B cell (primary cell): Measurements from ENCODE around the gene DUSP9. TPM values are rescaled to one million over a fixed set of nuclear protein-coding genes. Genes with fewer than 3 reads are reported as not detected.

ENCODE experiments used
- ATAC-seq: fragments of 200-7000 bp; cut with Tn5 transposase; one replicate; pipeline ENCODE4 v1.10.0; 2021; ENCODE audit warnings: low read depth, mild to moderate bottlenecking, moderate number of reproducible peaks, moderate library complexity
- CTCF ChIA-PET: fragments of 350-600 bp; sonication (Branson Sonifier 250); formaldehyde crosslinking; loops from one replicate; lab custom pipeline; 2021; ENCODE audit warnings: antibody characterized with exemption, inconsistent platforms; lab: Charles Lee
- POLR2A ChIA-PET: fragments of 350-600 bp; sonication (Branson Sonifier 250); formaldehyde crosslinking; loops from one replicate; lab custom pipeline; 2021; ENCODE audit warnings: antibody characterized with exemption; lab: Charles Lee
- DNase-seq: peaks from one replicate; pipeline ENCODE4 v3.0.0; 2013
- H2AFZ ChIP-seq: 2 replicates; pipeline ENCODE4 v1.6.1; 2012; ENCODE audit warnings: mild to moderate bottlenecking, low read depth, low read length; ENCODE audit not compliant: insufficient read depth, poor library complexity, severe bottlenecking
- H3K27ac ChIP-seq, 2 donors: 1 replicate in 1 of 2; 2 replicates in 1 of 2; pipeline ENCODE4 v1.5.1; 2012 to 2013; ENCODE audit warnings: low read length in 2 of 2, mild to moderate bottlenecking in 2 of 2, moderate library complexity in 1 of 2
- H3K27me3 ChIP-seq, 4 experiments: fragments of 200-600 bp in 1 of 4; sonication (generic) in 1 of 4; replicated peaks in 1 of 4; 1 replicate in 2 of 4; 2 replicates in 2 of 4; pipeline versions ENCODE4 v1.6.1 to v1.7.0; 2013 to 2016; ENCODE audit warnings: low read length in 3 of 4, mild to moderate bottlenecking in 2 of 4, mixed read lengths in 1 of 4, moderate library complexity in 1 of 4; ENCODE audit not compliant: insufficient read depth in 4 of 4, control insufficient read depth in 3 of 4; ENCODE audit errors: control extremely low read depth in 1 of 4
- H3K36me3 ChIP-seq, 2 experiments: replicated peaks in 1 of 2; 1 replicate in 1 of 2; 2 replicates in 1 of 2; pipeline versions ENCODE4 v1.6.1 to v1.7.1; 2013; ENCODE audit warnings: low read length in 1 of 2; ENCODE audit not compliant: insufficient read depth in 2 of 2, control insufficient read depth in 1 of 2; ENCODE audit errors: control extremely low read depth in 1 of 2, extremely low read depth in 1 of 2
- H3K4me1 ChIP-seq, 2 donors: fragments of 200-600 bp in 1 of 2; sonication (generic) in 1 of 2; 1 replicate in 1 of 2; 2 replicates in 1 of 2; pipeline versions ENCODE4 v1.5.1 to v1.6.1; 2013 to 2017; ENCODE audit warnings: low read length in 2 of 2; ENCODE audit not compliant: control insufficient read depth in 2 of 2, insufficient read depth in 2 of 2
- H3K4me2 ChIP-seq: replicated peaks from 2 replicates; pipeline ENCODE3; 2012; ENCODE audit warnings: mild to moderate bottlenecking, low read depth, low read length; ENCODE audit not compliant: poor library complexity, severe bottlenecking
- H3K4me3 ChIP-seq, 5 experiments: fragments of 200-600 bp in 1 of 5; sonication (generic) in 1 of 5; 1 replicate in 3 of 5; 2 replicates in 2 of 5; pipeline versions ENCODE4 v1.5.1 to v1.7.0; 2011 to 2016; ENCODE audit warnings: low read length in 4 of 5, mild to moderate bottlenecking in 4 of 5, low read depth in 2 of 5, control low read depth in 1 of 5, moderate library complexity in 1 of 5; ENCODE audit not compliant: insufficient read depth in 1 of 5; ENCODE audit errors: control extremely low read depth in 1 of 5, extremely low read depth in 1 of 5
- H3K79me2 ChIP-seq: fragments of 200-600 bp; sonication (generic); one replicate; pipeline ENCODE4 v1.6.0; 2016; ENCODE audit warnings: low read length; ENCODE audit not compliant: control insufficient read depth, insufficient read depth
- H3K9ac ChIP-seq: fragments of 200-600 bp; sonication (generic); 2 replicates; pipeline ENCODE4 v1.6.1; 2017; ENCODE audit warnings: mild to moderate bottlenecking, low read length, moderate library complexity
- H3K9me3 ChIP-seq, 3 donors: one replicate each; pipeline versions ENCODE4 v1.6.1 to v1.7.1; 2013; ENCODE audit warnings: low read length in 2 of 3; ENCODE audit not compliant: control insufficient read depth in 2 of 3, insufficient read depth in 1 of 3; ENCODE audit errors: control extremely low read depth in 1 of 3
- H4K20me1 ChIP-seq: 2 replicates; pipeline ENCODE4 v1.6.0; 2012; ENCODE audit warnings: mild to moderate bottlenecking, low read length; ENCODE audit not compliant: insufficient read depth, control insufficient read depth, poor library complexity, severe bottlenecking
- H3K27ac Mint-ChIP-seq: one replicate; pipeline ENCODE4 v1.8.0; 2021; ENCODE audit warnings: mixed read lengths
- H3K27me3 Mint-ChIP-seq: one replicate; pipeline ENCODE4 v1.8.0; 2021; ENCODE audit warnings: mixed read lengths
- H3K4me1 Mint-ChIP-seq: one replicate; pipeline ENCODE4 v1.8.0; 2021; ENCODE audit warnings: mixed read lengths
- H3K4me3 Mint-ChIP-seq: one replicate; pipeline ENCODE4 v1.8.0; 2021; ENCODE audit warnings: mixed read lengths
- H3K9me3 Mint-ChIP-seq: one replicate; pipeline ENCODE4 v1.8.0; 2022; ENCODE audit warnings: mixed read lengths; ENCODE audit not compliant: insufficient read depth
- EZH2 ChIP-seq: IDR thresholded peaks from 2 replicates; pipeline ENCODE4 v1.6.1; 2012; ENCODE audit warnings: borderline replicate concordance, low read depth, mild to moderate bottlenecking, moderate library complexity, low read length; ENCODE audit not compliant: insufficient read depth, poor library complexity, severe bottlenecking
- WGBS: methylation state at CpG from one replicate; pipeline ENCODE4 v1.1.5; 2013; ENCODE audit warnings: missing lambda C conversion rate; ENCODE audit not compliant: insufficient coverage; 5-methylcytosine and 5-hydroxymethylcytosine counted together
- intact Hi-C: fragments of 100-400 bp; cut with micrococcal nuclease; formaldehyde crosslinking; loops from one replicate; pipeline ENCODE4 v1.10.0; 2022
- polyA plus RNA-seq: library from polyadenylated mRNA; depleted of rRNA; stranded (reverse); fragments of >200 nt; gene quantifications from 2 replicates; pipeline ENCODE4 v1.2.3, GENCODE V29; 2012
- total RNA-seq, 2 donors: library from RNA; stranded (reverse); fragments of 120-200 nt in 1 of 2; gene quantifications; 1 replicate in 1 of 2; 2 replicates in 1 of 2; pipeline versions ENCODE4 v1.2.3 to v1.2.4, GENCODE V29; 2013 to 2022
- TF ChIP-seq, protein P1 (sequence below): fragments of 200-600 bp; IDR thresholded peaks from one replicate; pipeline ENCODE4 v1.8.0; 2022; ENCODE audit warnings: antibody characterized with exemption, mild to moderate bottlenecking

DUSP9 gene
- total and polyA plus RNA-seq, 2 donors (not counting 1 experiment from before 2014, with no cell fraction given) = not detected

DNA sequence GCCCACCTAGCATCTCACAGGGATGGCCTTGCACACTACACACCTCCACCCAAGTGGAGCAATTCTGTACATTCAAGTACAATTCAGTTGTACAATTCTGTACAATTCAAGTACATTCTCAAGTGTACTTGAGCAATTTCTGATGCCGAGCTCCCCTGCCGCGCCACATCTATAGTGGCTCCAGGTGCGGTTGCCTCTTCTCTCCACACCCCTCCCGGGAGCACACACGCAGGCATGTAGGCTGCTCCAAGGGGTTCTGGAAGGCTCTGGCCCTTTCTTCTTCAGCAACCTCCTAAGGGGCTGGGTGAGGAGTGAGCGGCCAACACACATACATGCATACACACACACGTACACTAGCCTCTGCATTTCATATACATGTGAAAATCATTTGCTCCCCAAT lies 18.9 kb upstream of the DUSP9 start:
- ATAC-seq = no peak
- Histone ChIP-seq H3K79me2 (no peaks in the 10 kb centered on the region), H3K4me2 (no peak overlapping the region), H3K4me3 (no peak overlapping the region), H4K20me1 (no peaks in the 10 kb centered on the region), H3K9ac (no peak overlapping the region), H3K4me1 (no peaks in the 10 kb centered on the region), H2AFZ (no peak overlapping the region), H3K9me3 (no peaks in the 10 kb centered on the region), H3K36me3 (no peaks in the 10 kb centered on the region), H3K27ac (no peak overlapping the region), H3K27me3 (peaks cover 0 to 6% (median 0%) of the 10 kb centered on the region in 4 experiments)
- Mint-ChIP-seq H3K4me1 (no peaks in the 10 kb centered on the region), H3K27ac (no peak overlapping the region), H3K4me3 (no peak overlapping the region), H3K9me3 (peaks cover 2% of the 10 kb centered on the region), H3K27me3 (peaks cover 10% of the 10 kb centered on the region)
- intact Hi-C loops = no loop called here
- WGBS = 97% methylated on average over 5 of the region's 8 CpGs
- CTCF ChIA-PET = no interaction called here
- DNase-seq = no peak
- POLR2A ChIA-PET = no interaction called here
- no peak for TF ChIP-seq EZH2
- TF ChIP-seq, protein P1, sequence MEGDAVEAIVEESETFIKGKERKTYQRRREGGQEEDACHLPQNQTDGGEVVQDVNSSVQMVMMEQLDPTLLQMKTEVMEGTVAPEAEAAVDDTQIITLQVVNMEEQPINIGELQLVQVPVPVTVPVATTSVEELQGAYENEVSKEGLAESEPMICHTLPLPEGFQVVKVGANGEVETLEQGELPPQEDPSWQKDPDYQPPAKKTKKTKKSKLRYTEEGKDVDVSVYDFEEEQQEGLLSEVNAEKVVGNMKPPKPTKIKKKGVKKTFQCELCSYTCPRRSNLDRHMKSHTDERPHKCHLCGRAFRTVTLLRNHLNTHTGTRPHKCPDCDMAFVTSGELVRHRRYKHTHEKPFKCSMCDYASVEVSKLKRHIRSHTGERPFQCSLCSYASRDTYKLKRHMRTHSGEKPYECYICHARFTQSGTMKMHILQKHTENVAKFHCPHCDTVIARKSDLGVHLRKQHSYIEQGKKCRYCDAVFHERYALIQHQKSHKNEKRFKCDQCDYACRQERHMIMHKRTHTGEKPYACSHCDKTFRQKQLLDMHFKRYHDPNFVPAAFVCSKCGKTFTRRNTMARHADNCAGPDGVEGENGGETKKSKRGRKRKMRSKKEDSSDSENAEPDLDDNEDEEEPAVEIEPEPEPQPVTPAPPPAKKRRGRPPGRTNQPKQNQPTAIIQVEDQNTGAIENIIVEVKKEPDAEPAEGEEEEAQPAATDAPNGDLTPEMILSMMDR = no peak

DNA sequence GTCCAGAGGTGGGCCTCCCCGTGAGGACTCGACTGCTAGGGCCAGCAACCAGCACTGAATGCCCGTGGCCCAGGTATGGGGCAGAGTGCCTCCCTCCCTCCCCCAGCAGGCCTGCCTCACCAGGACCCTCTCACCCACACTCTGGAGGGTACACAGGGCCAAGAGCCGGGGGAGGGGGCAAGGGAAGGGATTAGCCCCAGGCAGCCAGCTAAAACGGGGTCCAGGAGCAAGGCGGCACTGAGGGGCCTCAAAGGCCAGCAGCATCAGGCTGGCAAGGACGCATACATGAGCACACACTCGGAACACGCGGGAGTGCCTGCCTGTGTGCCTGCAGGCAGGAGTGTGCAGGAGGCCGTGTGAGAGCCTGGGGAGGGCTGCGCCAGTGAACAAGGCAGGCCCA lies 18.3 kb upstream of the DUSP9 start:
- ChIA-PET CTCF (no interaction called here), POLR2A (no interaction called here)
- Histone ChIP-seq H3K4me1 (no peaks in the 10 kb centered on the region), H3K27ac (no peak overlapping the region), H2AFZ (no peak overlapping the region), H3K4me3 (no peak overlapping the region), H3K27me3 (peaks cover 0 to 6% (median 0%) of the 10 kb centered on the region in 4 experiments), H3K36me3 (no peaks in the 10 kb centered on the region), H4K20me1 (no peaks in the 10 kb centered on the region), H3K9me3 (no peaks in the 10 kb centered on the region), H3K4me2 (no peak overlapping the region), H3K9ac (no peak overlapping the region), H3K79me2 (no peaks in the 10 kb centered on the region)
- no peak for DNase-seq
- no peak overlapping the region for H3K4me3 Mint-ChIP-seq
- intact Hi-C loops = no loop called here
- ATAC-seq = no peak
- peaks cover 2% of the 10 kb centered on the region for H3K9me3 Mint-ChIP-seq
- 93% methylated on average over 5 of the region's 12 CpGs for WGBS
- no peak overlapping the region for H3K27ac Mint-ChIP-seq
- H3K4me1 Mint-ChIP-seq = no peaks in the 10 kb centered on the region
- H3K27me3 Mint-ChIP-seq = peaks cover 10% of the 10 kb centered on the region
- no peak for TF ChIP-seq EZH2
- TF ChIP-seq, protein P1 = no peak
